Adrenal gland (tissue), 5 donors: ENCODE results near the gene ZNF71.

Experiments used
- CTCF ChIP-seq, 6 experiments: fragments of 450-650 bp in 4 of 6; fragments of 200-600 bp in 2 of 6; sonication (generic) in 1 of 6; IDR thresholded peaks; 1 replicate in 5 of 6; 2 replicates in 1 of 6; pipeline versions ENCODE4 v1.5.1 to v1.8.0; 2016 to 2021; ENCODE audit warnings: antibody characterized with exemption in 6 of 6, mild to moderate bottlenecking in 2 of 6, moderate library complexity in 1 of 6
- POLR2A ChIP-seq, 2 donors: fragments of 450-650 bp; IDR thresholded peaks; one replicate each; pipeline ENCODE4 v1.6.1; 2017; ENCODE audit warnings: antibody characterized with exemption in 2 of 2, mild to moderate bottlenecking in 2 of 2, moderate library complexity in 1 of 2
- donor health status: DM: no; HTN: no; CAD: no.

GRCh38 chr19:56639217-56639616, 44.1 kb downstream of the ZNF71 start:
- TF ChIP-seq CTCF (IDR thresholded peaks at IDR 0.05) = no peak
- TF ChIP-seq POLR2A (IDR thresholded peaks at IDR 0.05) = no peak
